Daoy (cell line): Measurements from ENCODE around the gene HOXA10. TPM values are rescaled to one million over a fixed set of nuclear protein-coding genes. Genes with fewer than 3 reads are reported as not detected.

ENCODE experiments used
- DNase-seq: peaks from one replicate; pipeline ENCODE4 v3.0.0-alpha.2; 2015; ENCODE audit warnings: low read depth
- total RNA-seq: library from RNA; depleted of rRNA; stranded (reverse); fragments of >200 nt; shearing (Covaris generic); gene quantifications from 2 replicates; pipeline ENCODE4 v1.2.3, GENCODE V29; 2014

Gene HOXA10
- total RNA-seq, 1 experiment from 2014 or later = 31.2 TPM

- DNase-seq = no peak
Observed at GRCh38 chr7:27180431-27181420, 6.6 kb upstream of the HOXA10 start.

GRCh38 chr7:27179503-27180430 lies 5.6 kb upstream of the HOXA10 start:
- DNase-seq = peak; percentile 91

GRCh38 chr7:27179030-27179429 lies 4.9 kb upstream of the HOXA10 start:
- DNase-seq = no peak

GRCh38 chr7:27178366-27178765 lies 4.2 kb upstream of the HOXA10 start:
- DNase-seq = no peak

GRCh38 chr7:27177795-27178320 lies 3.7 kb upstream of the HOXA10 start:
- no peak for DNase-seq

- DNase-seq = no peak
Observed at GRCh38 chr7:27176962-27177794, 3.1 kb upstream of the HOXA10 start.

GRCh38 chr7:27176524-27176845 lies 2.4 kb upstream of the HOXA10 start:
- no peak for DNase-seq

- DNase-seq = no peak
Observed at GRCh38 chr7:27175626-27176523, 1.8 kb upstream of the HOXA10 start.

GRCh38 chr7:27174874-27175625 lies 930 bp upstream of the HOXA10 start:
- DNase-seq = no peak

GRCh38 chr7:27173511-27173955 lies 587 bp downstream of the HOXA10 start:
- peak; percentile 82 for DNase-seq

- peak; percentile 79 for DNase-seq
Observed at GRCh38 chr7:27172823-27173510, 1.2 kb downstream of the HOXA10 start.

GRCh38 chr7:27172315-27172774 lies 1.8 kb downstream of the HOXA10 start:
- peak; percentile 50 for DNase-seq

- no peak for DNase-seq
Observed at GRCh38 chr7:27171637-27172314, 2.3 kb downstream of the HOXA10 start.

GRCh38 chr7:27171325-27171636 lies 2.8 kb downstream of the HOXA10 start:
- no peak for DNase-seq

- no peak for DNase-seq
Observed at GRCh38 chr7:27170426-27171324, 3.4 kb downstream of the HOXA10 start.

GRCh38 chr7:27169658-27170425 lies 4.3 kb downstream of the HOXA10 start:
- no peak for DNase-seq
